ENCODE data around the gene TEAD1. TPM values are rescaled to one million over a fixed set of nuclear protein-coding genes. Genes with fewer than 3 reads are reported as not detected.

Gene TEAD1
- total RNA-seq, 6 experiments from 2014 or later, result 218 to 252 (median 227) TPM

- TF ChIP-seq, protein P1, sequence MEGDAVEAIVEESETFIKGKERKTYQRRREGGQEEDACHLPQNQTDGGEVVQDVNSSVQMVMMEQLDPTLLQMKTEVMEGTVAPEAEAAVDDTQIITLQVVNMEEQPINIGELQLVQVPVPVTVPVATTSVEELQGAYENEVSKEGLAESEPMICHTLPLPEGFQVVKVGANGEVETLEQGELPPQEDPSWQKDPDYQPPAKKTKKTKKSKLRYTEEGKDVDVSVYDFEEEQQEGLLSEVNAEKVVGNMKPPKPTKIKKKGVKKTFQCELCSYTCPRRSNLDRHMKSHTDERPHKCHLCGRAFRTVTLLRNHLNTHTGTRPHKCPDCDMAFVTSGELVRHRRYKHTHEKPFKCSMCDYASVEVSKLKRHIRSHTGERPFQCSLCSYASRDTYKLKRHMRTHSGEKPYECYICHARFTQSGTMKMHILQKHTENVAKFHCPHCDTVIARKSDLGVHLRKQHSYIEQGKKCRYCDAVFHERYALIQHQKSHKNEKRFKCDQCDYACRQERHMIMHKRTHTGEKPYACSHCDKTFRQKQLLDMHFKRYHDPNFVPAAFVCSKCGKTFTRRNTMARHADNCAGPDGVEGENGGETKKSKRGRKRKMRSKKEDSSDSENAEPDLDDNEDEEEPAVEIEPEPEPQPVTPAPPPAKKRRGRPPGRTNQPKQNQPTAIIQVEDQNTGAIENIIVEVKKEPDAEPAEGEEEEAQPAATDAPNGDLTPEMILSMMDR (IDR thresholded peaks at IDR 0.05), result no peak
- H3K27me3 Mint-ChIP-seq (ENCODE audit: insufficient read depth), result peaks cover 36% of the 10 kb centered on the region
- H3K4me1 Mint-ChIP-seq (ENCODE audit: low read depth), result no peaks in the 10 kb centered on the region
- H3K9me3 Mint-ChIP-seq, result no peaks in the 10 kb centered on the region
- no peak overlapping the region for H3K27ac Mint-ChIP-seq
- no peak overlapping the region for H3K4me3 Mint-ChIP-seq
- H3K36me3 Mint-ChIP-seq (ENCODE audit: low read depth), result no peaks in the 10 kb centered on the region
- DNase-seq, result no peak
Observed at GRCh38 chr11:12990162-12990480, 315.9 kb downstream of the TEAD1 start.

- Mint-ChIP-seq H3K27ac (no peak overlapping the region), H3K9me3 (no peaks in the 10 kb centered on the region), H3K36me3 (ENCODE audit: low read depth) (no peaks in the 10 kb centered on the region; the same call in 1 of the 2 replicates)
Observed at GRCh38 chr11:12991426-12991825, 317.2 kb downstream of the TEAD1 start.

DNA sequence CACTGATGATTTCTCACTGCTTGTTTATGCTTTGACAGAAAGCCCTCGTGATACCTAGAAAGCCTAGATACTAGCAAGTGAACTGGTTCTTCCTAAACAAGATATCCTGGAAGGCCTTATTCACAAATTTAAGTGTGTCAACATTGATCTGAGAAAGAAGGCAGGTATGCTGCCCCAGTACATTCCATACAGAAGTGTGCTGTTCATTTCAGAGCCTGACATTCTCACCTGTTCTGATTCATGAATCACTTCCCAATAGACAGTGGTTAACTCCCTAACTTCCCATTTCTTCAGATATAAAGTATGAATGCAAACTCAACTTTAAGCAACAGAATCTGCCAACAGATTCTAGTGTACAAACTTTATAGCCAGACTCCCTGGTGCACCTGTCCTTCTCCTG lies 319.4 kb downstream of the TEAD1 start:
- TF ChIP-seq, protein P1 (IDR thresholded peaks at IDR 0.05), result no peak
- Mint-ChIP-seq H3K27ac (no peak overlapping the region), H3K9me3 (no peaks in the 10 kb centered on the region), H3K4me1 (ENCODE audit: low read depth) (no peaks in the 10 kb centered on the region), H3K36me3 (ENCODE audit: low read depth) (no peaks in the 10 kb centered on the region; the same call in 1 of the 2 replicates), H3K4me3 (no peak overlapping the region), H3K27me3 (ENCODE audit: insufficient read depth) (peaks cover 26% of the 10 kb centered on the region)
- DNase-seq, result no peak

More at GRCh38 chr11:12991426-12991825, 317.2 kb downstream of the TEAD1 start:
- TF ChIP-seq, protein P1 (IDR thresholded peaks at IDR 0.05), result no peak
- Mint-ChIP-seq H3K4me1 (ENCODE audit: low read depth) (no peaks in the 10 kb centered on the region), H3K27me3 (ENCODE audit: insufficient read depth) (peaks cover 28% of the 10 kb centered on the region), H3K4me3 (no peak overlapping the region)
- no peak for DNase-seq

Data from HFFc6 (cell line).